Activated gamma-delta T cell treated with anti-CD3 and anti-CD28 coated beads, Interleukin-2, amount 50 U/mL, for 16 hours (primary cell): ENCODE data around the gene CRABP1.
"Not testable (repeated sequence)": the region's sequence is repeated elsewhere in the genome, so short reads cannot be mapped to it uniquely, and the experiment has no call there.

Experiments used
- DNase-seq: peaks from one replicate; pipeline ENCODE4 v3.0.0-alpha.2; 2020; ENCODE audit warnings: low read depth

Gene CRABP1

DNA sequence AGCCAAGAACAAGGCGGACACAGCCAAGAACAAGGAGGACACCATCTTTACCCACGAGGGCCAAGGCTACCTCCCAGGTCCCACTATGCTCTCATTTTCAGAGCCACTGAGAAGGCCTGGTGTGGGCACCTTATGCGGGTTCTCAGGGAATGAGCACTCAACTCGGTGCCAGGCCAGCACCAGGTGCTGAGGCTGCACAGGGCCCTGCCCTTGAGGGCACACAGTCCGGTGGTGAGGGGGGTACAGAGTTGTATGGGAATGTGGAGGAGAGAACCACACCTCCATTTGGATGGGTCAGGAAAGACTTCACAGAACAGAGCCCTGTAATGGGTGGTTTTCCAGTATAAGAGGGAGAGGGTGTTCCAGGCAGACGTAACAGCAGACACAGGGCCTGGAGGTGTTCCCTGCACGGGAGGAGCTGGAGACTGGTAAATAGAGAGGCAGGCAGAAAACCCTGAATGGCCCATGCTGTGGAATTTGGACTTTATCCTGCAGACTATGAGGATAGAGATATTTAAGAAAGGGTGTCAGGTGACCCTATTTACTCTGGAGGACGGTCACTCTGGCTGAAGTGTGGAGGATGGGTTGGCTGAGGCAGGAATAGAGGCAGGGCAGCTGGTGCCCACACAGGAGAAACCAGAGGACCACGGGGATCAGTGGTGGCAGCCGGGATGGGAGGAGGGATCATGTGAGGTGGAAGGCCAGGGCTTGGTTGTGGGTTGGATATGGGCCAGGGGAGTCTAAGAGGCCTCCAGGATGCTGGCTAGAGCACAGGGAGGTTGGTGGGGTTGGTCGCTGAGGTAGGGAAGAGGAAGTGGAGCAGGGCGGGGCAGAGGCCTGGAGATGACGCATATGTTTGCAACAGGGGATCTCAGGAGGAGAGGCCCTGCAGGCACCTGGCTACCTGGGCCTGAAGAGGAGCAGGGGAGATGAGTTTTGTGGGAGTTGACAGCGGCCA, 34.6 kb downstream of the CRABP1 start:
- DNase-seq: no peak

DNA sequence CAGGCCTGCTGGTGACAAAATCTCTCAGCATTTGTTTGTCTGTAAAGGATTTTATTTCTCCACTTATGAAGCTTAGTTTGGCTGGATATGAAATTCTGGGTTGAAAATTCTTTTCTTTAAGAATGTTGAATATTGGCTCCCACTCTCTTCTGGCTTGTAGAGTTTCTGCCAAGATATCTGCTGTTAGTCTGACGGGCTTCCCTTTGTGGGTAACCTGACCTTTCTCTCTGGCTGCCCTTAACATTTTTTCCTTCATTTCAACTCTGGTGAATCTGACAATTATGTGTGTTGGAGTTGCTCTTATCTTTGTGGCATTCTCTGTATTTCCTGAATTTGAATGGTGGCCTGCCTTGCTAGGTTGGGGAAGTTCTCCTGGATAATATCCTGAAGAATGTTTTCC, 40.0 kb downstream of the CRABP1 start:
- not testable (repeated sequence) for DNase-seq

DNA sequence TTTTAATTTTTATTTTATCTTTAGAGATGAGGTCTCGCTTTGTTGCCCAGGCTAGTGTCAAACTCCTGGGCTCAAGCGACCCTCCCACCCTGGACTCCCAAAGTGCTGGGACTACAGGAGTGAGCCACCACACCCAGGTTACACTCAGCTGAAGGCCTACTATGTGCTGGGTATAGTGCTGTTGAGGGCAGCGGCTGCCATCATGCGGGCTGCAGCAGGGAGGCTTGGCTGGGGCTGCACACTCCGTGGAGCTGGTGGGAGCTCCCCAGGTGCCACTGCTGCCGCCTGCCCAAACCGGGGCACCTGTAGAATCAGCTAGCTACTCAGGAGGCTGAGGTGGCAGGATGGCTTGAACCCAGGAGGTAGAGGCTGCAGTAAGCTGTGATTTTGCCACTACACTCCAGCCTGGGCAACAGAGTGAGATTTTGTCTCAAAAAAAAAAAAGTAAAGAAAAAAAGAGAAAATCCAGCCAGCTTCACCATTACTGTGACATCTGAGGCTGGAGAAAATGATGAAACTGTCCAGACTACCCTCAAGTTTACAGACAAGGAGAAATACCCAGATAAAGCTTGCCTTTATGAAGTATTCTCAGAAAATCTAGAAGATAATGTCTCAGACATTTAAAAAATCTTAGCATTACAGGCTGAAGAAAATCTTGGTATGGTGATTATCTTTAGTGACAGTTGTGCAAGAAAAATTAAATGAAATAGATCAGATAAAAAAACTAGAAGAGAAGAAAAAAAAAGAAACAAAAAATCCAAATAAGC, 42.1 kb downstream of the CRABP1 start:
- DNase-seq: no peak

GRCh38 chr15:78384651-78385050, 44.5 kb downstream of the CRABP1 start:
- no peak for DNase-seq

- no peak for DNase-seq
Observed at GRCh38 chr15:78387246-78388037, 47.3 kb downstream of the CRABP1 start.

DNA sequence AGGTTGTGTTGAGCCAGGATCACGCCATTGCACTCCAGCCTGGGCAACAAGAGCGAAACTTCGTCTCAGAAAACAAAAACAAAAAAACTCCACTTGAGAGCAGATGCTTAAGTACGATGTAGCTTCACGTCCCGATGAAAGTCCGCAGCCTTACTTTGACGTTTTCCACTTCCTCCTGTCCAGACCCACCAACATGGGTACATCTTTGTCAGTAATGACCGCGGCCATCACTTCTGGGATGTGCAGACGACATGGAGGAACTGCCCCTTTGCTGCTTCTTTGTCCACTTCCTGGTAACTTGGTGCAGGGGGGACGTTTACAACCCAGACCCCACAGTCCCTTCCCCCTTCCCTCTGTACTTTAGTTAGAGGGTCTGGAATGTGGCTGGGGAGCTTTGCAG, 48.7 kb downstream of the CRABP1 start:
- no peak for DNase-seq

DNA sequence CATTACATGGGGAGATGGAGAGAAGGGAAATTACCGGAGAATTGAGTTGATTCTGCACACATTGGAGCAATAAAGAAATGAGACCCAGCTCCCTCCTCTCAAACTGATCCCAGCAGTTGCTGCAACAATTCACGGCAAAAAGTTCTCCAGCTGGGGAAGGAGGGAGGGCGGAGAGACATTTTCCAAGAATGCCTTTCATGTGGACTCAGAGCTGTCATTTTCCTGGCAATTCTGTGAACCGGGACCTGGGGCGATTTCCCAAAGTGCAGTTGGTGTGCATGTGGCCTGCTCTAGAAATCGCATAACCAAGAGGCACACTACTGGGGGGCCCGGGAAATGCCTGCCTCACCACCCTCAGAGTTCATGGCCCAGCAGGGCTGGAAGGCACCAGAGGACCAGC, 49.2 kb downstream of the CRABP1 start:
- no peak for DNase-seq

DNA sequence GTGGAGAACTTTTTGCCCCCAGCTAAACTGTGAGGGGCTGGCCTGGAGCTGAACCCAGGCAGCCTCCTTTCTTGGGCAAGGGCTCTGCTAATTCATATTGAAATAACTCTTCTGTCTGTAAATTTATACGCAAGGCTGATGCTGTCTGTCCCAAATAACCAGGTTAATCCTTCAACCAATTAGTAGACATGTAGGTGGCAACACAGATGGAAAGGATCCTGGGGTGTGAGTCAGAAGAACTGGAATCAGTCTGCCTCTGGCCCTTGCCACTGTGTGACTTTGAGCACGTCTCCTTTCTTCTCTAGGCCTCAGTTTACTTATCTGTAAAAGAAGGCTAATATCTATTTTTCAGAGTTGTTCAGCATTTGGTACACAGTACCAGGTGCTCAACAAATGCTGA, 49.6 kb downstream of the CRABP1 start:
- DNase-seq: no peak

DNA sequence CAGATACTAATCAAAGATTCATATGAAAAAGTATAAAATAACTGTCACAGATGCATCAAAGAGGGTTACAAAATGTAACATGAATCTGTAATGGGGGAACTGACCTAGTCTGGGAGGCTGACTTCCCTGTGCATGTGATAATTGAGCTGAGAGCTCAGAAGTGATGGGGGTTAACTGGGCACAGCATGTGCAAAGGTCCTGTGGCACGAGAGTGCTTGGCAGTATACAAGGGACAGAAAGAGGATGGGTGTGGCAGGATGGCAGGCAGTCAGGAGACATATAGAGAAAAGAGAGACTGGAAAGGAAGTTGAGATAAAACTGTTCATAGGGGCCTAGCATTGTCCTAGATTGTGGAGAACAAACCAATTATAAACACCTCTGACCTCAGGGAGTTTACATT, 50.1 kb downstream of the CRABP1 start:
- no peak for DNase-seq

DNA sequence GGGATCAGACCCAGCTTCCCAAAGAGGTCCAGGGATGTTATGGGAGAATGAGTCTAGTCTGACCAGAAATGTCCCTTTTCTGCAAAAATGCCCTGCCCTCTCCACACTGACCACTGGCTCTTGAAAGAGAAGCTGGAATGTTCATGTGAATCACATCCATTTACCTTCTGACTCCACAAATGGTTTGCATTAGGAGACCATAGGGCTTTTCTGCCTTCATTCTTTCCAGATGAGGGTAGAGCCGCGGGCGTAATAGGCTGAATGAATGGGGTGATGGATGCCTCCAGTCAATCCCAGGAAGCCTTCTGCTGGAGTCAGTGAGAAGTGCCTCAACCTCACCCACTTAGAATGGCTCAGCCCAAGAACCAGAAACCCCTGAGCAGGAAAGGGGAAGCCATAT, 50.7 kb downstream of the CRABP1 start:
- DNase-seq: no peak

GRCh38 chr15:78391781-78392180, 51.6 kb downstream of the CRABP1 start:
- DNase-seq: no peak

GRCh38 chr15:78392430-78392829, 52.3 kb downstream of the CRABP1 start:
- no peak for DNase-seq

GRCh38 chr15:78393137-78393536, 53.0 kb downstream of the CRABP1 start:
- no peak for DNase-seq

- DNase-seq: no peak
Observed at GRCh38 chr15:78394026-78394425, 53.9 kb downstream of the CRABP1 start.

DNA sequence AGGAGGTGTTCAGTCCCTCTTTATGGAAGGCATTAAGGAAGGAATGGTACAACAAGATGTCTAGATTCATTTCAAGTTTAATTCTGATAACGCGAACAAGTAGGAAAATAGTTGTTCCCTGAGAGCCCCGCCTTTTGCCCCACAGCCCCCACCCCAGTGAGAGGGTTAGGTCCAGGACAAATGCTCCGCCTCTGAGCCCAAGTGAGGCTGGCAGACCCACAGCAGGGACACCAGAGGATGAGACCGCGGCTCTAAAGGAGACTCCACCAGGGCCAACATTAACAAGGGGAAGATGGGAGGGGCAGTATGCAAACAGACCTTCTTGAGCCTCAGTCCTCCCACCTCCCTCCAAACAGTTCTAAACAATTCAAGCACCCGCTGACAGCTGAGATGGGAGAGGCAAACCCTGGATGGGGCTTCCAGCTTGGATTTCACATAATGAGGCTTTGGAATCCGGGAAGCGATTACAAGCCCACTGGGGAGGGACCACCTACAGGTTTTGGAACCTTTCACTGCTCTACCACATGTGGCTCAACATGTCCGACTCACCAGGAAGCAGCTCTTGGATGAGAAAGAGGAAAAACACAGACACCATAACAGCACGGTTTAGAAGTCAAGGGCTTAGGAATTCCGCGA, 54.9 kb downstream of the CRABP1 start:
- no peak for DNase-seq

- no peak for DNase-seq
Observed at GRCh38 chr15:78396186-78396814, 56.1 kb downstream of the CRABP1 start.

DNA sequence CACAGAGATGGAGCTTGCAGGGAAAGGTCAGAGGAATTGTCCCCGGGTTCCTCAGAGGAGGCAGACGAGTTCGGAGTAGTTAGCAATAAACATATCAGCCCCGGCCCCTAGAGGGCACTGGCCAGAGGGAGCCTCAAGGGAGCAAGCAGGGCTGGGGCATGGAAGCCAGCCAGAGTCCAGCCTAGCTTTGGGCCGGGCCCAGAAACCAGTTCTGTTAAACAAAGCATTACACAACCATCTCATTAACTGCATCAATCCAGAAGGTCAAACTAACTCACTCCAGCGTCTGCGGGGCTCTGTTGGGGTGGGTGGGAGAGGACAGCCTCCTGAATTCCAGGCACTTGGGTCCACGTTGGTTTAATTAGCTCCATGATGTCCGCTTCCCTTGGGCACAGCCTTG, 56.8 kb downstream of the CRABP1 start:
- no peak for DNase-seq

GRCh38 chr15:78397382-78397781, 57.2 kb downstream of the CRABP1 start:
- no peak for DNase-seq
